Astrocyte of the spinal cord (primary cell): ENCODE results near the gene SERPINB7.
"Not testable (repeated sequence)": the region's sequence is repeated elsewhere in the genome, so short reads cannot be mapped to it uniquely, and the experiment has no call there.

ENCODE experiments used
- DNase-seq: peaks from one replicate; pipeline ENCODE4 v3.0.0; 2011; ENCODE audit warnings: low read depth, low spot score
- H3K4me3 ChIP-seq: 2 replicates; pipeline ENCODE4 v1.5.1; 2011; ENCODE audit warnings: low read depth, mild to moderate bottlenecking, low read length, moderate library complexity
- in situ Hi-C: cut with HindIII; loops from 2 replicates; pipeline ENCODE4 v1.10.0; 2017; ENCODE audit warnings: low sequenced_read_pairs
- TF ChIP-seq, protein P1 (sequence below): IDR thresholded peaks from 2 replicates; pipeline ENCODE4 v1.5.1; 2012; ENCODE audit warnings: low read depth, mild to moderate bottlenecking, low read length, inconsistent platforms

Gene SERPINB7

DNA sequence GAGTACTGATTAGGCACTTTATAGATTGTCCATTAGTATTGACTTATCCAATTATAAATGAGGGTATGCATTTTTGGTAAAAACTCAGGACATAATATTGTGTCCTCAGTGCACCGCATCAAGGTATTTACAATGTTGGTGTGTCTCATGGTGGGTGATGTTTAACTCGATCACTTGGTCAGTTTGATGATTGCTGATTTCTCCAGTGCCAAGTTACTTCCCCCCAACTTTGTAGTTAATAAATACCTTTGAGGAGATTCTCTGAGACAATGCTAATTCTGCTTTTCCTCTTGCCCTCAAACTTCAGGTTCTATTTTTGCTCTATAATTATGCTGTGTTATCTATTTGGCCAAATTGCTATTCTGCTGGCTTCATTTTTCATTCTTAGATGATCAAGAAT is 28.2 kb upstream of the SERPINB7 start:
- no peak for DNase-seq
- TF ChIP-seq, protein P1, sequence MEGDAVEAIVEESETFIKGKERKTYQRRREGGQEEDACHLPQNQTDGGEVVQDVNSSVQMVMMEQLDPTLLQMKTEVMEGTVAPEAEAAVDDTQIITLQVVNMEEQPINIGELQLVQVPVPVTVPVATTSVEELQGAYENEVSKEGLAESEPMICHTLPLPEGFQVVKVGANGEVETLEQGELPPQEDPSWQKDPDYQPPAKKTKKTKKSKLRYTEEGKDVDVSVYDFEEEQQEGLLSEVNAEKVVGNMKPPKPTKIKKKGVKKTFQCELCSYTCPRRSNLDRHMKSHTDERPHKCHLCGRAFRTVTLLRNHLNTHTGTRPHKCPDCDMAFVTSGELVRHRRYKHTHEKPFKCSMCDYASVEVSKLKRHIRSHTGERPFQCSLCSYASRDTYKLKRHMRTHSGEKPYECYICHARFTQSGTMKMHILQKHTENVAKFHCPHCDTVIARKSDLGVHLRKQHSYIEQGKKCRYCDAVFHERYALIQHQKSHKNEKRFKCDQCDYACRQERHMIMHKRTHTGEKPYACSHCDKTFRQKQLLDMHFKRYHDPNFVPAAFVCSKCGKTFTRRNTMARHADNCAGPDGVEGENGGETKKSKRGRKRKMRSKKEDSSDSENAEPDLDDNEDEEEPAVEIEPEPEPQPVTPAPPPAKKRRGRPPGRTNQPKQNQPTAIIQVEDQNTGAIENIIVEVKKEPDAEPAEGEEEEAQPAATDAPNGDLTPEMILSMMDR: no peak
- in situ Hi-C loops: no loop called here
- H3K4me3 ChIP-seq: no peak overlapping the region

DNA sequence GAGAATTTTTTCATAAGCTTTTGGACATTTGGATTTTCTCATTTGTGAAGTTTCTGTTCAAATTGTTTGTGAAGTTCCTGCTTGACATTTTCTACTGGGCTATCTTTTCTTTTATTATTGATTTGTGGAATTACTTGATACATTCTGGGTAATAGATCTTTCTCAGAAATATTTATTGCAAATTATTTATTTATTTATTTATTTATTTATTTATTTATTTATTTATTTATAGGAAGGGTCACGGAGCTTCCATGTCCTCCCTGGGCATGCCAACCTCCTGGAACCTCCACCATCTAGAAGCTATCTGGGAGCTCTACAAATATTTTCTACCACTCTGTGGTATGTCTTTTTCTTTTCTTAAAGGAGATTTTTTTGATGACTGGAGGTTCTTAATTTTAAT is 25.7 kb upstream of the SERPINB7 start:
- TF ChIP-seq, protein P1: no peak
- no peak overlapping the region for H3K4me3 ChIP-seq
- in situ Hi-C loops: no loop called here
- DNase-seq: no peak

DNA sequence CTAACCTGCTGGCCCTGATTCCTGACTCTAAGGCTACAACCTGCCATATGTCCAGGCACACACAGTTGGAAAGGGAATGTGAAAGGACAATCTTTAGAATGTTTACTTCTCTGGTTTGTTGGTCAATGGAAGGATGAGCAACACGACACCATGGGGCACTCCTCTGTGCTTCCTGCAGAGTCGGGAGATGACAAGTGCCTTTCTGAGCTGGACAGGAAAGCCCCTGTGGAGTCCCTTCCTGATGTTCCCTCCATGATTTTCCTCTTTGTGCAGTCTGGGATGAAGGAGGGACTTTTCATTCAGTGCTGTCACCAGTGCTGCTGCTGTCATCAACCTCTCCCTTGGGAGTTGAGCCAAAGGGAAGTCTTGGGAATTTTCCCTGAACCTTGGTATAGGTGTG is 22.6 kb upstream of the SERPINB7 start:
- TF ChIP-seq, protein P1: no peak
- DNase-seq: no peak
- H3K4me3 ChIP-seq: no peak overlapping the region
- in situ Hi-C loops: no loop called here

DNA sequence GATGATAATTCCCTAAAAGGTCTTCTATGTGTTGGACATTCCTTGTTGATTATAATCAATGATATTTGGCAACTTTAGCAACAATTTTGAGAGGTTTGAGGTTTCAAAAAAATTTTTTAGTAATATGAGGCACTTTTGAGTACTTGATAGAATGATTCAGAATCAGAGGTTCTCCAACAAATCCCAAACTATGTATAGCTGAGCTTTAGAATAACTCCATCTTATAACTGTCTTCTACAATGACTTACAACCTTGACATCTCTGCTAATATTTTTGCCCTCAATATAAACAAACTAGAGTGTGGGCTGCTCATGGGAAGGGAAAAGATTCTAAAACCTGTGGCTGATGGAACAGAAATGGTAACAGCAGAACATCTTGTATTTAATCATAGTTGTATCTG is 21.5 kb upstream of the SERPINB7 start:
- TF ChIP-seq, protein P1: no peak
- no peak overlapping the region for H3K4me3 ChIP-seq
- in situ Hi-C loops: no loop called here
- no peak for DNase-seq

DNA sequence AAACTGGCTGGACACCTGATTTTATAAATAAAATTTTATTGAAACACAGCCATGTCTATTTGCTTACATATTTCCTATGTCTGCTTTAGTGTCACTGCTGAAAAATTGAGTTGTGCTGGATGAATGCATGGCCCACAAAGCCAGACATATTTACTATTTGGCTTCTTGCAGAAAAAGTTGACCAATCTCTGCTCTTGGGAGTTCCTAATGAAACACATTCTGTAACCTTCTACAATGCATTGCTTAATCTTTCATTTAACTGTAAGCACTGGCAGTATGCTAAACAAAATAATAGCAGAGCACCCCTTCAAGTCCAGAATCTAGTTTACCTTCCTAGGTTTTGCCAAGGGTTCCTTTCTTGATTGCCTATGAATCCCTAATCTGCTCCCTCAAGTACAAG is 17.7 kb upstream of the SERPINB7 start:
- no peak overlapping the region for H3K4me3 ChIP-seq
- TF ChIP-seq, protein P1: no peak
- DNase-seq: no peak
- in situ Hi-C loops: no loop called here

DNA sequence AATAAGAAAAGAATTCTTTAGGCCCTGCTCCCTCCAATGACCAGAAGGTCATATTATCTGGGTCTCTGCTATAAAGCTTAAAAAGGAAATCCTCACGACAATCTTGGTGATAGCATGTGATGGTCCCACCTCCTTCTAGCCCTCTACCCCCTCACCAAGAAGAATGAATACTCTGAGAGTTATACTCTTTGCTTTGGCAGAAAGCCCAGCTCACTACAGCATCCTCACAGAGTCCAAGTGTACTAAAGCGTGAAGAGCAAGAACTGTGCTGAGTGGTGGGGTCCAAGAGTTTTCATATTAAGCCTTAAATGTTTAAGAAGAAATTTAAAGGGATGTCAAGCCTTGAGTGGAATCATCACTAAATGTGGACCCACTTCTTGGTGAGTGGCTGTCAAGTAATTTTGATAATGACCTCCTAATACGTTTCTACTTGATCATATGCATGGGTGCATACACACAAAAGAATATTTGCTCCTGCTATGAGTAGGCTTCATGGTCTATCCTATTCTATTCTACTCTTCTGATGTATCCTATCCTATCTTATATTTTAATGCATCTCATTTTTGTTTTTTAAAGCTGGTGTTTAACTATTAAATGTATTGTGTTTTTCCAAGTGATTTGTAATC is 16.5 kb upstream of the SERPINB7 start:
- in situ Hi-C loops: no loop called here
- no peak overlapping the region for H3K4me3 ChIP-seq
- TF ChIP-seq, protein P1: no peak
- peak; percentile 34 for DNase-seq

DNA sequence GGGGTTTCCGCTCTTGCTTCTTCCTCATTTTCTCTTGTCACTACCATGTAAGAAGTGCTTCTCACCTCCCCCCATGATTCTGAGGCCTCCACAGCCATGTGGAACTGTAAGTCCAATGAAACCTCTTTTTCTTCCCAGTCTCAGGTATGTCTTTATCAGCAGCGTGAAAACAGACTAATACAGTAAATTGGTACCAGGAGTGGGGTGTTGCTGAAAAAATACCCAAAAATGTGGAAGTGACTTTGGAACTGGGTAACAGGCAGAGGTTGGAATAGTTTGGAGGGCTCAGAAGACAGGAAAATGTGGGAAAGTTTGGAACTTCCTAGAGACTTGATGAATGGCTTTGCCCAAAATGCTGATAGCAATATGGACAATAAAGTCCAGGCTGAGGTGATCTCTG is 15.4 kb upstream of the SERPINB7 start:
- DNase-seq, H3K4me3 ChIP-seq, in situ Hi-C loops: not testable (repeated sequence)
